HCT116 (cell line): ENCODE measurements around the gene FRMD4A.

Experiments
- CTCF ChIP-seq, 3 experiments: fragments of 200-600 bp in 1 of 3; sonication (generic) in 1 of 3; IDR thresholded peaks in 2 of 3; conservative IDR thresholded peaks in 1 of 3; 2 replicates each; pipeline ENCODE4 v1.5.1; 2012 to 2017; ENCODE audit warnings: low read depth in 2 of 3, low read length in 2 of 3, antibody characterized with exemption in 1 of 3, borderline replicate concordance in 1 of 3, control low read depth in 1 of 3, mild to moderate bottlenecking in 1 of 3, mixed read lengths in 1 of 3, mixed run types in 1 of 3, moderate library complexity in 1 of 3; ENCODE audit not compliant: insufficient read depth in 1 of 3
- EZH2 ChIP-seq: fragments of 200-600 bp; sonication (generic); IDR thresholded peaks from 2 replicates; pipeline ENCODE4 v1.6.1; 2017; ENCODE audit warnings: antibody characterized with exemption, mixed run types
- JUND ChIP-seq: IDR thresholded peaks from 2 replicates; pipeline ENCODE4 v1.6.1; 2012
- POLR2AphosphoS5 ChIP-seq: IDR thresholded peaks from 2 replicates; pipeline ENCODE4 v1.6.1; 2011; ENCODE audit warnings: mild to moderate bottlenecking, low read depth, low read length, moderate library complexity

GRCh38 chr10:13960603-13961002, 370.1 kb downstream of the FRMD4A start:
- TF ChIP-seq POLR2AphosphoS5, result no peak
- TF ChIP-seq CTCF (IDR thresholded peaks at IDR 0.05 in 2 of 3, conservative IDR thresholded peaks at IDR 0.05 in 1 of 3; ENCODE audit: borderline replicate concordance in 1 of 3, insufficient read depth in 1 of 3, low read depth in 2 of 3, low read length in 2 of 3), result no peak
- no peak for TF ChIP-seq EZH2
- no peak for TF ChIP-seq JUND
